ENCODE measurements around the gene EPHB2.
"Not testable (repeated sequence)": the region's sequence is repeated elsewhere in the genome, so short reads cannot be mapped to it uniquely, and the experiment has no call there.

EPHB2 gene

DNA sequence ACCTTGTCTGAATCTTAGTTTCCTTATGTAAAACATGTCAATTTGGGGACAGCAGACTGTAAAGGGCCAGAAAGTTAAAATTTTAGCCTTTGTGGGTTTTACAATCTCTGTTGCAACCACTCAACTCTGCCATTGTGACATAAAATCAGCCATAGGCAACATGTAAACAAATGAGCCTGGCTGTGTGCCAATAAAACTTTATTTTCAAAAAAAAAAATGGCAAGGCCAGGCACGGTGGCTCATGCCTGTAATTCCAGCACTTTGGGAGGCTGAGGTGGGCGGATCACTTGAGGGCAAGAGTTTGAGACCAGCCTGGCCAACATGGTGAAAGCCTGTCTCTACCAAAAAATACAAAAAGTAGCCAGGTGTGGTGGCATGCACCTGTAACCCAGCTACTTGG lies 123.8 kb downstream of the EPHB2 start:
- not testable (repeated sequence) for H2BK5ac ChIP-seq (ENCODE audit: low read depth, low read length, poor library complexity, severe bottlenecking); H2BK120ac ChIP-seq (ENCODE audit: low read depth, low read length); H3K4me2 ChIP-seq (ENCODE audit: low read length, poor library complexity, severe bottlenecking); H2BK15ac ChIP-seq (ENCODE audit: low read depth, poor library complexity, severe bottlenecking); H3K27ac ChIP-seq (ENCODE audit: low read length, poor library complexity, severe bottlenecking); H3K23ac ChIP-seq (ENCODE audit: low read length in 2 of 2); H3K14ac ChIP-seq (ENCODE audit: low read length in 2 of 2); H4K8ac ChIP-seq (ENCODE audit: low read length); H3K4me3 ChIP-seq (ENCODE audit: insufficient read depth in 1 of 2, low read depth in 1 of 2, low read length in 2 of 2); H3K4ac ChIP-seq (ENCODE audit: low read depth in 1 of 2, low read length in 2 of 2); H2BK12ac ChIP-seq (ENCODE audit: low read length in 2 of 2); H3K9me3 ChIP-seq (ENCODE audit: control insufficient read depth, low read length); H3K9ac ChIP-seq (ENCODE audit: low read length); H4K91ac ChIP-seq (ENCODE audit: low read length); H3K18ac ChIP-seq (ENCODE audit: low read depth in 1 of 2, low read length in 2 of 2); H2AK5ac ChIP-seq (ENCODE audit: low read length, severe bottlenecking); H3K27me3 ChIP-seq (ENCODE audit: control insufficient read depth in 1 of 2, insufficient read depth in 1 of 2, low read length in 2 of 2); H3K36me3 ChIP-seq (ENCODE audit: control insufficient read depth in 1 of 2, insufficient read depth in 2 of 2, low read depth in 1 of 2, low read length in 2 of 2); H2AFZ ChIP-seq (ENCODE audit: low read depth, low read length)
- peak; percentile 56 for DNase-seq
- peaks cover 38% of the 10 kb centered on the region for H3K4me1 ChIP-seq (ENCODE audit: control insufficient read depth, insufficient read depth, low read depth, low read length)
- WGBS: 69% methylated on average over 2 of the region's 2 CpGs
- H3K79me1 ChIP-seq (replicated peaks; ENCODE audit: low read length, poor library complexity, severe bottlenecking): peaks cover 22% of the 10 kb centered on the region

DNA sequence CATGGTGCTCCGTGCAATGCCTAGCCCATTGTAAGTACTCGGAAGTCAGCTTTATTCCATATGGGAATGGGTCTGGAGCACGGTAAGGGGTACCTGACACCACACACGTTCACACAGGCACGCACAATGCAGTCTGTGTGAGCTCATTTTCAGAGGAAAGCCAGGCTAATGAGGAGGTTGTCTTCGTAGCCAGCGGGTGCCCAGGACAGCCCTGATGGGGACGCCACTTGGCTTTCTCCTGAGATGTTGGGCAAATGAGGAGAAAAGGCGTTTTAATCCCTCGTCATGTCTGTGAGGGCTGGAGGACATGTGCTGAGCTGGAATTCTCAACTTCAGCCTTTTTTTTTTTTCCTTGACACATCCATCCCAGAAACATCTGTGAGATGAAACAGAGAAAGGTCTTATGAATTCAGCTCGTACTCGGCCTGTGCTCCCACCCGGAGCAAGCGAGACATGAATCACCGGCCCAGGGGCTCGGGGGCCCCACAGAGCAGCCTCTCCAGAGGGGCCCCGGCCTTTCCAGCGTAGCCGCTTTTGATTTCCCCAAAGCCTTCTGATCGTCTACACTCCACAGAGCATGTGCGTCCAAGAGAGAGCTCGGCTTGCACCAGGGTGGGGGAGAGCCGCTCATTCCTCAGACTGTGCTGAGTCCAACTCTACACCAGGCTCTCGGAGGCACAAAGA lies 125.1 kb downstream of the EPHB2 start:
- H4K91ac ChIP-seq (ENCODE audit: low read length): no peak overlapping the region
- no peaks in the 10 kb centered on the region for H3K9me3 ChIP-seq (ENCODE audit: control insufficient read depth, low read length)
- H3K27me3 ChIP-seq (ENCODE audit: control insufficient read depth in 1 of 2, insufficient read depth in 1 of 2, low read length in 2 of 2): peaks cover 0 to 14% of the 10 kb centered on the region in 2 experiments
- no peak overlapping the region for H3K4me2 ChIP-seq (ENCODE audit: low read length, poor library complexity, severe bottlenecking)
- no peak overlapping the region for H2AFZ ChIP-seq (ENCODE audit: low read depth, low read length)
- peak overlapping the region; percentile 76 for H2AK5ac ChIP-seq (ENCODE audit: low read length, severe bottlenecking)
- no peak overlapping the region for H2BK15ac ChIP-seq (ENCODE audit: low read depth, poor library complexity, severe bottlenecking)
- H3K4me1 ChIP-seq (ENCODE audit: control insufficient read depth, insufficient read depth, low read depth, low read length): peaks cover 32% of the 10 kb centered on the region
- 71% methylated on average over 23 of the region's 24 CpGs for WGBS
- H2BK5ac ChIP-seq (ENCODE audit: low read depth, low read length, poor library complexity, severe bottlenecking): no peak overlapping the region
- H4K8ac ChIP-seq (ENCODE audit: low read length): no peak overlapping the region
- peak overlapping the region; percentile 71 for H3K27ac ChIP-seq (ENCODE audit: low read length, poor library complexity, severe bottlenecking)
- peak overlapping the region in 1 of 2 experiments; percentile 23 for H3K23ac ChIP-seq (ENCODE audit: low read length in 2 of 2)
- no peak overlapping the region for H2BK120ac ChIP-seq (ENCODE audit: low read depth, low read length)
- no peaks in the 10 kb centered on the region for H3K36me3 ChIP-seq (ENCODE audit: control insufficient read depth in 1 of 2, insufficient read depth in 2 of 2, low read depth in 1 of 2, low read length in 2 of 2)
- no peak overlapping the region for H2BK12ac ChIP-seq (ENCODE audit: low read length in 2 of 2)
- H3K4me3 ChIP-seq (ENCODE audit: insufficient read depth in 1 of 2, low read depth in 1 of 2, low read length in 2 of 2): no peak overlapping the region
- H3K18ac ChIP-seq (ENCODE audit: low read depth in 1 of 2, low read length in 2 of 2): peak overlapping the region in 1 of 2 experiments; percentile 28
- no peak for DNase-seq
- H3K14ac ChIP-seq (ENCODE audit: low read length in 2 of 2): peak overlapping the region in 1 of 2 experiments; percentile 2
- no peak overlapping the region for H3K9ac ChIP-seq (ENCODE audit: low read length)
- H3K79me1 ChIP-seq (replicated peaks; ENCODE audit: low read length, poor library complexity, severe bottlenecking): peaks cover 21% of the 10 kb centered on the region
- H3K4ac ChIP-seq (ENCODE audit: low read depth in 1 of 2, low read length in 2 of 2): no peak overlapping the region

DNA sequence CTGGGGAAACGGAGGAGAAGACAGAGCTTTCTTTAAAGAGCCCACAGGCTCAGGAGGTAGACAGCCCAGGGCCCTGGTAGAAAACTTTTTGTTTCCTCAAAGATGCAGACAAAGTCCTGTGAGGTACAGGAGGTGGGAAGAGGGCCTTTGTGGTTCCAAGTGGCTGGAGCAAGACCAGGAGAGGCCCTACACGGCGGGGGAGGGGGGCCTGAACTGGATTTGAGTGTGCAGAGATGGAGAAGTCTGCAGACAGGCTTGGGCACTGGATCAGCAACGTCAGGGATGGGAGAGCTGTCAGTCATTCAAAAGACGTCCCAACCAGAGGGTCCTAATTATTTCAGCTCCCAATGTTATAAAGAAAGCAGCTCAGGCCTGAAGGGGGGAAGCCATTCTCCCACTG lies 126.2 kb downstream of the EPHB2 start:
- Histone ChIP-seq H2BK5ac (ENCODE audit: low read depth, low read length, poor library complexity, severe bottlenecking) (peak overlapping the region; percentile 47), H2BK12ac (ENCODE audit: low read length in 2 of 2) (no peak overlapping the region), H4K8ac (ENCODE audit: low read length) (no peak overlapping the region), H3K14ac (ENCODE audit: low read length in 2 of 2) (no peak overlapping the region), H2AK5ac (ENCODE audit: low read length, severe bottlenecking) (peak overlapping the region; percentile 52), H3K9ac (ENCODE audit: low read length) (no peak overlapping the region), H3K27ac (ENCODE audit: low read length, poor library complexity, severe bottlenecking) (no peak overlapping the region), H3K79me1 (replicated peaks; ENCODE audit: low read length, poor library complexity, severe bottlenecking) (peaks cover 26% of the 10 kb centered on the region), H3K27me3 (ENCODE audit: control insufficient read depth in 1 of 2, insufficient read depth in 1 of 2, low read length in 2 of 2) (peaks cover 0 to 22% of the 10 kb centered on the region in 2 experiments), H3K36me3 (ENCODE audit: control insufficient read depth in 1 of 2, insufficient read depth in 2 of 2, low read depth in 1 of 2, low read length in 2 of 2) (no peaks in the 10 kb centered on the region), H2BK15ac (ENCODE audit: low read depth, poor library complexity, severe bottlenecking) (no peak overlapping the region), H3K23ac (ENCODE audit: low read length in 2 of 2) (no peak overlapping the region), H4K91ac (ENCODE audit: low read length) (no peak overlapping the region), H2AFZ (ENCODE audit: low read depth, low read length) (no peak overlapping the region), H2BK120ac (ENCODE audit: low read depth, low read length) (no peak overlapping the region), H3K4ac (ENCODE audit: low read depth in 1 of 2, low read length in 2 of 2) (no peak overlapping the region), H3K4me2 (ENCODE audit: low read length, poor library complexity, severe bottlenecking) (no peak overlapping the region), H3K4me1 (ENCODE audit: control insufficient read depth, insufficient read depth, low read depth, low read length) (peaks cover 34% of the 10 kb centered on the region), H3K9me3 (ENCODE audit: control insufficient read depth, low read length) (no peaks in the 10 kb centered on the region), H3K18ac (ENCODE audit: low read depth in 1 of 2, low read length in 2 of 2) (no peak overlapping the region), H3K4me3 (ENCODE audit: insufficient read depth in 1 of 2, low read depth in 1 of 2, low read length in 2 of 2) (no peak overlapping the region)
- no peak for DNase-seq
- 83% methylated on average over 5 of the region's 5 CpGs for WGBS

DNA sequence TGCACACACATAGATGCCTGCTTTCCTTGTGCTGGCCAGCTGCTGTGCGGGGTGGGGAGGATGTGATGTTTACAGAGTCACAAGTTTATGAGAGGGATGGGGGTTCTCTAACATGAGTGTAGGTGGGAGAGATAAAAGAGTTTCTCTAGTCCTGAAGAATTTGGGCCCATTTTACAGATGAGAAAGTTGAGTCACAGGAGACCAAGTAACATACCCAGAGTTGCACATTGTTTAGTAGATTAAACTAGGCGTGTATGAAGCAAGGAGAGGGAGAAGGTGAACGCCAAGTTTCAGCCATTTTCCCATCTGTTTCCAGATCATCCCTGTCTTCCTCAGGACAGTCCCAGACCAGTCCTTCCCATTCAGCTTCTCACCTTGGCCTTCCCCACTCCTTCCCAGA lies 126.7 kb downstream of the EPHB2 start:
- Histone ChIP-seq H2BK15ac (ENCODE audit: low read depth, poor library complexity, severe bottlenecking) (no peak overlapping the region), H2BK5ac (ENCODE audit: low read depth, low read length, poor library complexity, severe bottlenecking) (no peak overlapping the region), H3K9me3 (ENCODE audit: control insufficient read depth, low read length) (no peaks in the 10 kb centered on the region), H4K8ac (ENCODE audit: low read length) (no peak overlapping the region), H2BK120ac (ENCODE audit: low read depth, low read length) (no peak overlapping the region), H3K4me3 (ENCODE audit: insufficient read depth in 1 of 2, low read depth in 1 of 2, low read length in 2 of 2) (no peak overlapping the region), H3K18ac (ENCODE audit: low read depth in 1 of 2, low read length in 2 of 2) (no peak overlapping the region), H3K4me2 (ENCODE audit: low read length, poor library complexity, severe bottlenecking) (no peak overlapping the region), H3K36me3 (ENCODE audit: control insufficient read depth in 1 of 2, insufficient read depth in 2 of 2, low read depth in 1 of 2, low read length in 2 of 2) (peaks cover 0 to 2% of the 10 kb centered on the region in 2 experiments), H3K4ac (ENCODE audit: low read depth in 1 of 2, low read length in 2 of 2) (no peak overlapping the region), H3K14ac (ENCODE audit: low read length in 2 of 2) (no peak overlapping the region), H2AK5ac (ENCODE audit: low read length, severe bottlenecking) (peak overlapping the region; percentile 52), H3K79me1 (replicated peaks; ENCODE audit: low read length, poor library complexity, severe bottlenecking) (peaks cover 26% of the 10 kb centered on the region), H2BK12ac (ENCODE audit: low read length in 2 of 2) (peak overlapping the region in 1 of 2 experiments; percentile 15), H3K23ac (ENCODE audit: low read length in 2 of 2) (no peak overlapping the region), H3K27ac (ENCODE audit: low read length, poor library complexity, severe bottlenecking) (no peak overlapping the region), H4K91ac (ENCODE audit: low read length) (no peak overlapping the region), H3K9ac (ENCODE audit: low read length) (no peak overlapping the region), H2AFZ (ENCODE audit: low read depth, low read length) (no peak overlapping the region), H3K27me3 (ENCODE audit: control insufficient read depth in 1 of 2, insufficient read depth in 1 of 2, low read length in 2 of 2) (peaks cover 0 to 27% of the 10 kb centered on the region in 2 experiments), H3K4me1 (ENCODE audit: control insufficient read depth, insufficient read depth, low read depth, low read length) (peaks cover 30% of the 10 kb centered on the region)
- DNase-seq: no peak
- WGBS: 100% methylated on average over 3 of the region's 3 CpGs

Measured in mesenchymal stem cell (in vitro differentiated cells and primary cell).